ENCODE measurements around the gene SLC38A9.

DNA sequence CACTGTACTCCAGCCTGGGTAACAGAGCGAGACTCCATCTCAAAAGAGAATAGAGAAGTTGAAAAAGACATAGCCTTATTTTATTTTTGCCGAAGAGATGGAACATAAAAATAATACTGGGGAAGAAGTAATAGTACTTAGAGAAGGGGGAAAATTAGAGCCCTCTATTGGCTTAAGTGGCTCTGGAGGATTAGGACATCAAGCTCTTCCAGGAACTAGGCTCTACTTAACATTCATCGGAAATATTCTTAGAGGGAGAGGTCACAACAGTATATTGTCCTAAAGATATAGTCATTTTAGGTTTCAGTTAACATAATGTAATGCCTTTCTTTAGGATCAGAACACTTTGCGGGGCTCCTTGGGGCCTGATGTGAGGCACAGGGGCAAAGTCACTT lies 91.4 kb downstream of the SLC38A9 start:
- TF ChIP-seq POLR2AphosphoS5 (IDR thresholded peaks at IDR 0.05), result no peak
- TF ChIP-seq, protein P1, sequence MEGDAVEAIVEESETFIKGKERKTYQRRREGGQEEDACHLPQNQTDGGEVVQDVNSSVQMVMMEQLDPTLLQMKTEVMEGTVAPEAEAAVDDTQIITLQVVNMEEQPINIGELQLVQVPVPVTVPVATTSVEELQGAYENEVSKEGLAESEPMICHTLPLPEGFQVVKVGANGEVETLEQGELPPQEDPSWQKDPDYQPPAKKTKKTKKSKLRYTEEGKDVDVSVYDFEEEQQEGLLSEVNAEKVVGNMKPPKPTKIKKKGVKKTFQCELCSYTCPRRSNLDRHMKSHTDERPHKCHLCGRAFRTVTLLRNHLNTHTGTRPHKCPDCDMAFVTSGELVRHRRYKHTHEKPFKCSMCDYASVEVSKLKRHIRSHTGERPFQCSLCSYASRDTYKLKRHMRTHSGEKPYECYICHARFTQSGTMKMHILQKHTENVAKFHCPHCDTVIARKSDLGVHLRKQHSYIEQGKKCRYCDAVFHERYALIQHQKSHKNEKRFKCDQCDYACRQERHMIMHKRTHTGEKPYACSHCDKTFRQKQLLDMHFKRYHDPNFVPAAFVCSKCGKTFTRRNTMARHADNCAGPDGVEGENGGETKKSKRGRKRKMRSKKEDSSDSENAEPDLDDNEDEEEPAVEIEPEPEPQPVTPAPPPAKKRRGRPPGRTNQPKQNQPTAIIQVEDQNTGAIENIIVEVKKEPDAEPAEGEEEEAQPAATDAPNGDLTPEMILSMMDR (IDR thresholded peaks at IDR 0.05), result no peak

All from prostate gland (tissue), 2 donors.